HepG2 (cell line): ENCODE measurements around the gene YEATS2. TPM values are rescaled to one million over a fixed set of nuclear protein-coding genes. Genes with fewer than 3 reads are reported as not detected.

Experiments used
- ATAC-seq: fragments of 200-7000 bp; cut with Tn5 transposase; 3 replicates; pipeline ENCODE4 v1.9.1; 2020; ENCODE audit warnings: mild to moderate bottlenecking, moderate library complexity
- BruUV-seq: library from RNA; stranded (reverse); fragments of 400-500 nt; replicated peaks from 2 replicates; lab custom pipeline; 2021; lab: Mats Ljungman, UMichigan
- CTCF ChIA-PET: fragments of 300-600 bp; formaldehyde crosslinking; extraction: SDS; loops from one replicate; lab custom pipeline; 2021; ENCODE audit warnings: low total read pairs, inconsistent platforms, low intra/inter-chr PET ratio; lab: Yijun Ruan, JAX
- POLR2A ChIA-PET: fragments of 350-600 bp; sonication (Branson Sonifier 250); formaldehyde crosslinking; loops from one replicate; lab custom pipeline; 2020; ENCODE audit warnings: antibody characterized with exemption, inconsistent platforms; lab: Yijun Ruan, JAX
- DNase-seq: peaks from one replicate; pipeline ENCODE4 v3.0.0-alpha.2; 2015; ENCODE audit warnings: low spot score
- FAIRE-seq: peaks from 3 replicates; lab custom pipeline; 2011; peaks lifted over from hg19 to GRCh38; lab: Jason Lieb, UNC
- H2AFZ ChIP-seq: one replicate; pipeline ENCODE4 v1.6.1; 2011; ENCODE audit warnings: low read length, inconsistent platforms
- H3K27ac ChIP-seq: fragments of 300-600 bp; 3 replicates; pipeline ENCODE4 v1.8.0; 2011; ENCODE audit warnings: mixed run types, mild to moderate bottlenecking, mixed read lengths, low read length, inconsistent platforms; ENCODE audit not compliant: insufficient read depth; ENCODE audit errors: extremely low read length
- H3K27me3 ChIP-seq, 2 experiments: fragments of 200-600 bp in 1 of 2; 2 replicates in 1 of 2; 3 replicates in 1 of 2; pipeline versions ENCODE4 v1.6.0 to v1.8.0; 2011; ENCODE audit warnings: low read length in 2 of 2, mild to moderate bottlenecking in 2 of 2, moderate library complexity in 2 of 2, inconsistent platforms in 1 of 2; ENCODE audit not compliant: insufficient read depth in 2 of 2, control insufficient read depth in 1 of 2
- H3K36me3 ChIP-seq, 2 experiments: fragments of 200-600 bp in 1 of 2; replicated peaks in 1 of 2; 2 replicates in 1 of 2; 3 replicates in 1 of 2; pipeline versions ENCODE4 v1.5.1 to v1.8.0; 2011; ENCODE audit warnings: low read length in 2 of 2, inconsistent platforms in 1 of 2; ENCODE audit not compliant: insufficient read depth in 2 of 2, control insufficient read depth in 1 of 2
- H3K4me1 ChIP-seq: 2 replicates; pipeline ENCODE4 v1.5.1; 2012; ENCODE audit warnings: low read length, inconsistent platforms; ENCODE audit not compliant: insufficient read depth
- H3K4me2 ChIP-seq: 2 replicates; pipeline ENCODE4 v1.6.0; 2011; ENCODE audit warnings: low read depth, low read length, inconsistent platforms
- H3K4me3 ChIP-seq, 3 experiments: fragments of 200-600 bp in 1 of 3; sonication (generic), shearing (Covaris generic) in 1 of 3; replicated peaks in 1 of 3; 2 replicates each; pipeline ENCODE4 v1.5.1; 2011 to 2016; ENCODE audit warnings: low read length in 3 of 3, inconsistent platforms in 2 of 3, low read depth in 2 of 3, mild to moderate bottlenecking in 2 of 3, control low read depth in 1 of 3, mixed read lengths in 1 of 3; ENCODE audit not compliant: insufficient read depth in 1 of 3
- H3K79me2 ChIP-seq: one replicate; pipeline ENCODE4 v1.6.1; 2011; ENCODE audit warnings: low read length, inconsistent platforms; ENCODE audit not compliant: insufficient read depth
- H3K9ac ChIP-seq: 2 replicates; pipeline ENCODE4 v1.6.0; 2011; ENCODE audit warnings: mild to moderate bottlenecking, low read depth, low read length, inconsistent platforms; ENCODE audit not compliant: insufficient read depth
- H3K9me3 ChIP-seq: 2 replicates; pipeline ENCODE4 v1.5.1; 2012; ENCODE audit warnings: mild to moderate bottlenecking, low read length
- H4K20me1 ChIP-seq: 2 replicates; pipeline ENCODE4 v1.6.0; 2011; ENCODE audit warnings: inconsistent platforms, mild to moderate bottlenecking, low read length, moderate library complexity; ENCODE audit not compliant: insufficient read depth
- ATF1 ChIP-seq: IDR thresholded peaks from 2 replicates; pipeline ENCODE4 v1.6.1; 2016; ENCODE audit warnings: mild to moderate bottlenecking, control low read depth
- FLYWCH1 ChIP-seq: sonication (generic); formaldehyde crosslinking; IDR thresholded peaks from 2 replicates; pipeline ENCODE4 v1.8.1; 2023; ENCODE audit warnings: mild to moderate bottlenecking, missing genetic modification reagents
- PITX1 ChIP-seq: sonication (generic); formaldehyde crosslinking; IDR thresholded peaks from 2 replicates; pipeline ENCODE4 v1.5.1; 2020; ENCODE audit warnings: mild to moderate bottlenecking, missing genetic modification reagents
- TRIM24 ChIP-seq: sonication (generic); formaldehyde crosslinking; IDR thresholded peaks from 2 replicates; pipeline ENCODE4 v1.8.0; 2022; ENCODE audit warnings: mild to moderate bottlenecking, missing genetic modification reagents
- WGBS: methylation state at CpG from one replicate; pipeline ENCODE4 v1.1.6; 2017; ENCODE audit warnings: low lambda C conversion rate; 5-methylcytosine and 5-hydroxymethylcytosine counted together
- in situ Hi-C: cut with HindIII; loops from 2 replicates; pipeline ENCODE4 v1.10.0; 2017; ENCODE audit warnings: low pct_unique_long_range_greater_than_20kb; ENCODE audit not compliant: extremely low pct_ligation_motif_present
- intact Hi-C: fragments of 100-400 bp; cut with micrococcal nuclease; formaldehyde crosslinking; loops from one replicate; pipeline ENCODE4 v1.10.0; 2022; ENCODE audit not compliant: unreplicated experiment
- polyA plus RNA-seq, 8 experiments: library from polyadenylated mRNA; depleted of rRNA in 3 of 8; stranded (reverse) in 7 of 8; unstranded in 1 of 8; fragments of >200 nt; fragmentation: Illumina TruSeq in 4 of 8; extraction: Trizol in 4 of 8; gene quantifications; 2 replicates each; pipeline versions ENCODE4 v1.2.1 to v1.2.3, GENCODE V29; 2011 to 2016; ENCODE audit warnings: low read depth in 4 of 8, missing spikeins in 1 of 8, mixed read lengths in 1 of 8; ENCODE audit not compliant: insufficient read depth in 1 of 8
- total RNA-seq, 5 experiments: library from RNA; depleted of rRNA; stranded (reverse); fragments of >200 nt; fragmentation: Illumina TruSeq; extraction: Trizol; gene quantifications; 2 replicates each; pipeline ENCODE4 v1.2.3, GENCODE V29; 2016; ENCODE audit warnings: low read depth in 1 of 5
- TF ChIP-seq, protein P1 (sequence below): IDR thresholded peaks from 2 replicates; pipeline ENCODE4 v1.6.1; 2016; ENCODE audit warnings: missing compliant biosample characterization, missing genetic modification reagents, borderline replicate concordance

YEATS2 gene
- total and polyA plus RNA-seq, 2 of the 13 experiments (the other 11 are each of a cell fraction or from before 2014, with no cell fraction given), result 18.6 to 33.7 TPM

- Histone ChIP-seq H4K20me1 (peaks cover 11% of the 10 kb centered on the region), H2AFZ (no peak overlapping the region), H3K27ac (peak overlapping the region; percentile 72), H3K9me3 (no peaks in the 10 kb centered on the region), H3K4me3 (peak overlapping the region; percentile 89 to 93 (median 90)), H3K79me2 (peaks cover 59% of the 10 kb centered on the region), H3K9ac (peak overlapping the region; percentile 86), H3K4me1 (peaks cover 53% of the 10 kb centered on the region), H3K27me3 (no peaks in the 10 kb centered on the region; a peak in 2 of 5 replicates), H3K36me3 (peaks cover 2 to 5% of the 10 kb centered on the region in 2 experiments; a peak in 1 of 5 replicates), H3K4me2 (peak overlapping the region; percentile 79)
- under 1% methylated on average over 9 of the region's 9 CpGs for WGBS
- CTCF ChIA-PET, result no interaction called here
- no peak for FAIRE-seq
- intact Hi-C loops, result loop anchor here (5.0 kb wide), 1 partner anchor 61 kb away; the partner anchor contains the start of gene KLHL24
- in situ Hi-C loops, result no loop called here
- DNase-seq, result no peak
- ATAC-seq, result peak; percentile 37
- POLR2A ChIA-PET, result interaction anchor here (1.9 kb wide), 1 partner anchor 62 kb away, joined by 13 read pairs; no protein-coding TSS in a partner anchor
- TF ChIP-seq TRIM24, result no peak
- no peak for TF ChIP-seq FLYWCH1 (CRISPR knock-in tag)
- TF ChIP-seq, protein P1, sequence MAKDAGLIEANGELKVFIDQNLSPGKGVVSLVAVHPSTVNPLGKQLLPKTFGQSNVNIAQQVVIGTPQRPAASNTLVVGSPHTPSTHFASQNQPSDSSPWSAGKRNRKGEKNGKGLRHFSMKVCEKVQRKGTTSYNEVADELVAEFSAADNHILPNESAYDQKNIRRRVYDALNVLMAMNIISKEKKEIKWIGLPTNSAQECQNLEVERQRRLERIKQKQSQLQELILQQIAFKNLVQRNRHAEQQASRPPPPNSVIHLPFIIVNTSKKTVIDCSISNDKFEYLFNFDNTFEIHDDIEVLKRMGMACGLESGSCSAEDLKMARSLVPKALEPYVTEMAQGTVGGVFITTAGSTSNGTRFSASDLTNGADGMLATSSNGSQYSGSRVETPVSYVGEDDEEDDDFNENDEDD (CRISPR knock-in tag), result 0 out of 2 replicates have a peak, but pooled peaks have one; percentile 16
- TF ChIP-seq, all 625 proteins: peak for 1
- no TSS peak for BruUV-seq
These were observed 1.2 kb downstream of the YEATS2 start for GRCh38 chr3:183698756-183699155.

DNA sequence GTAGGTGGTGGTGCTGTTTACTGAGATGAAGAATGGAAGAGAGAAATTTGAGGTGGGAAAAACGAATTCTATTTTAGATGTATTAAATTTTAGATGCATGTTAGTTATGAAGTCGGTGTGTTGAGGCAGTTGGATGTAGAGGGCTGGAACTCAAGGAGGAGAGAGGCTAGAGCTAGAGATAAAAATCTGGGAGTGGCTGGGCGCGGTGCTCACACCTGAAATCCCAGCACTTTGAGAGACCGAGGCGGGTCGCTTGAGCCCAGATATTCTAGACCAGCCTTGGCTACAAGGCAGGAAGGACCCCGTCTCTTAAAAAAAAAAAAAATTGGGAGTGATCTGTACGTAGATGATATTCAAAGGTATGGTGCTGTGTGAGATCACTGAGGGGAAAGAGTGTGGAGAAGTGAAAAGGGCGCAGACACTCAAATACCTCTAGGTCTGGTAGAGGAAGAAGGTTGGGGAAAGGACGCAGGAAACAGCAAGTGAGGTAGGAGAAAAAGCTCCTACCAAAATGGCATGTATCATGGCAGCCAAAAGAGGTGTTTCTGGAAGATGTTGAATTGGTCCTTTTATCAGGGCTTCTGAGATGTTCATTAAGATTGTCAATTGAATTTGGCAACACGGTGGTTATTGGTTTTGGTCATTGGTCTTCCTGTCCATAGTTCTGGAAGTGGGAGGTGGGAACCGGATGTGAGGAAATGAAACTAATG lies 1.8 kb downstream of the YEATS2 start:
- H3K27ac ChIP-seq, result no peak overlapping the region
- in situ Hi-C loops (no loop called here), intact Hi-C loops (loop anchor here (5.0 kb wide), 1 partner anchor 62 kb away; the partner anchor contains the start of gene KLHL24)
- H4K20me1 ChIP-seq, result peaks cover 15% of the 10 kb centered on the region
- peaks cover 65% of the 10 kb centered on the region for H3K79me2 ChIP-seq
- H3K4me2 ChIP-seq, result peak overlapping the region; percentile 79
- CTCF ChIA-PET, result no interaction called here
- H3K36me3 ChIP-seq, result peaks cover 2 to 5% of the 10 kb centered on the region in 2 experiments; a peak in 1 of 5 replicates
- H2AFZ ChIP-seq, result no peak overlapping the region
- H3K4me3 ChIP-seq, result peak overlapping the region; percentile 89 to 93 (median 90)
- no peaks in the 10 kb centered on the region for H3K9me3 ChIP-seq
- H3K9ac ChIP-seq, result peak overlapping the region; percentile 86
- no peaks in the 10 kb centered on the region; a peak in 2 of 5 replicates for H3K27me3 ChIP-seq
- TF ChIP-seq ATF1 (CRISPR knock-in tag) (no peak), PITX1 (CRISPR knock-in tag) (0 out of 2 replicates have a peak, but pooled peaks have one; percentile 21)
- TF ChIP-seq, all 625 proteins: peak for 1
- no peak for FAIRE-seq
- BruUV-seq, result no TSS peak
- POLR2A ChIA-PET, result no interaction called here
- no peak for DNase-seq
- no peak for ATAC-seq
- 63% methylated on average over 13 of the region's 13 CpGs for WGBS
- H3K4me1 ChIP-seq, result peaks cover 47% of the 10 kb centered on the region
